AG04450 (cell line): ENCODE data around the gene CNTFR. TPM values are rescaled to one million over a fixed set of nuclear protein-coding genes. Genes with fewer than 3 reads are reported as not detected.

Experiments
- CTCF ChIA-PET: fragments of 300-600, 350-600 bp; formaldehyde crosslinking; extraction: SDS; loops from one replicate; lab custom pipeline; 2022; ENCODE audit warnings: antibody characterized with exemption, inconsistent platforms; lab: Charles Lee
- POLR2A ChIA-PET: fragments of 350-600 bp; formaldehyde crosslinking; extraction: SDS; loops from one replicate; lab custom pipeline; 2021; ENCODE audit warnings: antibody characterized with exemption, inconsistent platforms; lab: Yijun Ruan, JAX
- DNase-seq: peaks from one replicate; pipeline ENCODE4 v3.0.0-alpha.2; 2011; ENCODE audit warnings: low read depth, low spot score
- H3K27ac ChIP-seq: one replicate; pipeline ENCODE4 v1.5.1; 2012; ENCODE audit warnings: low read depth, low read length, control low read depth
- H3K27me3 ChIP-seq: one replicate; pipeline ENCODE4 v1.6.0; 2012; ENCODE audit warnings: low read length; ENCODE audit not compliant: control insufficient read depth, insufficient read depth
- H3K4me3 ChIP-seq: 2 replicates; pipeline ENCODE4 v1.5.1; 2011; ENCODE audit warnings: mild to moderate bottlenecking, low read depth, low read length, control low read depth
- H3K9me3 ChIP-seq: 2 replicates; pipeline ENCODE4 v1.5.1; 2012; ENCODE audit warnings: low read length; ENCODE audit not compliant: control insufficient read depth, insufficient read depth
- CTCF ChIP-seq: IDR thresholded peaks from 2 replicates; pipeline ENCODE4 v1.5.1; 2011; ENCODE audit warnings: low read depth, low read length, control low read depth, inconsistent platforms
- polyA plus RNA-seq: library from polyadenylated mRNA; depleted of rRNA; stranded (reverse); fragments of >200 nt; gene quantifications from 2 replicates; pipeline ENCODE4 v1.2.3, GENCODE V29; 2011

The CNTFR gene
- polyA plus RNA-seq, 1 experiment, result not detected

DNA sequence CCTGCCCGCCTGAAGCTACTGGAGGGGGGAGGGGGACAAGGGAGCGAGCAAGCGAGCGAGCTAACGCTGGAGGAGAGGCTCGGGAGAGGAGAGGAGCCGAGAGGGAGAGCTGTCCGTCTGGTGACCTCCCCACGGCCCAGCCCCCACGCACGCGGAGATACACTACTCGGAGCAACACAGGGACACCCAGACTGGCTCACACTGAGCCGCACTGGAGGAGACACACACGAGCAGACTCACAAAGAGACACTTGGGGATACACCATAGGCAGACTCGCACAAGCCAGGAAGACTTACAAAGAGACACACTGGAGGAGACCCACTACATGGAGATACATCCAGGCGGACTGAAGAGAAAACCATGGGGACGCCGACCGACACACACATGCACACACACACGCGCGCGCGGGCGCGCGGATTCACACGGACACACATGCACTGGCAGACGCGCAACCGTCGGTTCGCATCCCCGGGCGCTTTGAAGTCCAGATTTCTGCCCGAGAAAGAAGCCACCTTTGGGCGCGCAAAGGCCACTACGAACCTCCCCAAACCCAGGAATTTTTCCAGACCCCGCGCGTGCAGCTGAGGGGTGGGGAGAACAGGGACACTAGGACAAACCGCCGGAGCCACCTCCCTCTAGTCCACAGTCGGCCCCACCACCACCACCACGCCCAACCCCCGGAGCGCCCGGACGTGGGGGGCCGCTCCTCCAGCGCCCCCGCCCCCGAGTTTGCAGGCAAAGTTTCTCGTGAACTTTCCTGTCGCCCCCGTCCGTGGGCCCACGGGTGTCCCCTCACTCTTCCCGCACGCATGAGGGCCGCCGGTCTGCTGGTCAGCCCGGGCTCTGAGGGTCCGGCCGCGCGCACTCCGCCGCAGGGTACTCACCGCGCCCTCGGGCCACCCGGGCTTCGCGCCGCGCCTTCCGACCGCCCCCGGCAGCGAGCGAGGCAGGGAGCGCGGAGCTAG is 571 bp downstream of the CNTFR start:
- Histone ChIP-seq H3K27ac (no peak overlapping the region), H3K27me3 (peaks cover 85% of the 10 kb centered on the region), H3K9me3 (no peaks in the 10 kb centered on the region; the same call in 1 of the 2 replicates), H3K4me3 (no peak overlapping the region)
- ChIA-PET POLR2A (no interaction called here), CTCF (interaction anchor here (0.7 to 2.3 kb wide), 3 partner anchors 185 to 404 kb away, joined by 3 to 10 read pairs (median 8); no protein-coding TSS in a partner anchor)
- no peak for TF ChIP-seq CTCF
- no peak for DNase-seq

- Histone ChIP-seq H3K27ac (no peak overlapping the region), H3K27me3 (peaks cover 79% of the 10 kb centered on the region), H3K9me3 (no peaks in the 10 kb centered on the region; the same call in 1 of the 2 replicates), H3K4me3 (no peak overlapping the region)
- DNase-seq, result no peak
- ChIA-PET CTCF (interaction anchor here (1.3 to 2.3 kb wide), 3 partner anchors 17 to 184 kb away, joined by 8 to 10 read pairs (median 8); no protein-coding TSS in a partner anchor), POLR2A (no interaction called here)
- TF ChIP-seq CTCF, result no peak
These were observed 2.3 kb downstream of the CNTFR start for GRCh38 chr9:34587271-34587670.

GRCh38 chr9:34585946-34586669 is 3.4 kb downstream of the CNTFR start:
- no peaks in the 10 kb centered on the region; the same call in 1 of the 2 replicates for H3K9me3 ChIP-seq
- DNase-seq, result no peak
- H3K27ac ChIP-seq, result no peak overlapping the region
- POLR2A ChIA-PET, result no interaction called here
- CTCF ChIA-PET, result interaction anchor here (1.3 kb wide), 1 partner anchor 18 kb away, joined by 8 read pairs; no protein-coding TSS in a partner anchor
- no peak for TF ChIP-seq CTCF
- H3K27me3 ChIP-seq, result peaks cover 77% of the 10 kb centered on the region
- H3K4me3 ChIP-seq, result no peak overlapping the region

DNA sequence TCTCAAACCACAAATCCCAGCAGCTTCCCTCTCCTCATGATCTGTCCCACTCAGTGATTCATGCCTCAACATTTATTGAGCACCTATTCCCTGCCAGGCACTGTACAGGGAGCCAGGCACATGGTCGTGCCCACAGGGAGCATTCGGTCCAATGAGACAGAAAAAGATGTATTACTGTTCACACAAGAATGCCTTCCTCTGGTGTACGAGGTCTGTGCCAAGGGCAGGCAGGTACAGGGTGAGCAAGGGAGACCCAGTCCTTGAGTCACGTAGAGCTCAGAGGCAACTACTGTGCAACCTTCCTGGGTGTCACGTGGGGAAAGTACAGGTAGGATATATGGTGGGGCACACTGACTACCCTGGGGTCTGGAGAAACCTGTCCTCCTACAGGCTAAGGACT is 4.6 kb downstream of the CNTFR start:
- CTCF ChIA-PET, result interaction anchor here (2.4 kb wide), 1 partner anchor 37 kb away, joined by 9 read pairs; no protein-coding TSS in a partner anchor

More for the DNA sequence above, 4.6 kb downstream of the CNTFR start:
- TF ChIP-seq CTCF, result no peak
- Histone ChIP-seq H3K9me3 (no peaks in the 10 kb centered on the region; the same call in 1 of the 2 replicates), H3K4me3 (no peak overlapping the region), H3K27me3 (peaks cover 77% of the 10 kb centered on the region), H3K27ac (no peak overlapping the region)
- no peak for DNase-seq
- POLR2A ChIA-PET, result no interaction called here
